ENCODE measurements around the gene DDIT4.
"Not testable (repeated sequence)": the region's sequence is repeated elsewhere in the genome, so short reads cannot be mapped to it uniquely, and the experiment has no call there.

DDIT4 gene

DNA sequence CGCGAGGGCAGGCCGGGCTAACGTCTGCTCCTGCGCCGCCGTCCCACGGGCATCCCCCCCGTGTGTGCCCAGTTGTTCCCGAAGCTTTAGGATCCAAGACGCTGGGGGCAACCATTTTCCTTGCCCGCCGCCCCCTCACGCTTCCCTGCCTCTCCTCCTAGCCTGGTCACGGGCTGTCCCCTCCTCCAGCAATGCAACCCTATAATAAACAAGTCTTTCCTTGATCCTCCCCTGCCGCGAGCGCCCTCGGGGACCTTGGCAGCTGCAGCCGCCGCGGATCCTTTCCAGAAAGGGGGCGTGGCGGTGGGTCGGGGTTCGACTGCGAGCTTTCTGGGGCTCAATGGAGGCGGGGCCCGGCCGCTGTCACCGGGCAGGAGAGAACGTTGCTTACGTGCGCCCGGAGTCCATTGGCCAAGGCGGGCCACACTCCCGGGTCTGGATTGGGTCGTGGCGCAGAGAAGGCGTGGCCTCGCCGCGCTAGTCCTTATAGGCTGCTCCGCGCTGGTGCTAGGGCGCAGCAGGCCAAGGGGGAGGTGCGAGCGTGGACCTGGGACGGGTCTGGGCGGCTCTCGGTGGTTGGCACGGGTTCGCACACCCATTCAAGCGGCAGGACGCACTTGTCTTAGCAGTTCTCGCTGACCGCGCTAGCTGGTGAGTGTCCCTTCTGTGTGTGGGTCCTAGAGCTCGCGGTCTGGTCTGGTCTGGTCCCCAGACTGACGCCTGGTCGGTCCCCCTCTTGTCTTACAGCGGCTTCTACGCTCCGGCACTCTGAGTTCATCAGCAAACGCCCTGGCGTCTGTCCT, at the start of gene DDIT4:
DDIT4 (plus strand) TSS at position 515 of the 803 bp plus-strand sequence. CDS start 293 bp downstream, outside the sequence.
- TF ChIP-seq CTCF (IDR thresholded peaks at IDR 0.05; ENCODE audit: insufficient read depth, low read depth, low read length, missing control alignments), result no peak
- peak within 1 kb of the TSS; percentile 96 for H3K4me3 ChIP-seq (ENCODE audit: low read length)
- peak; percentile 99 for DNase-seq (ENCODE audit: low read depth)

DNA sequence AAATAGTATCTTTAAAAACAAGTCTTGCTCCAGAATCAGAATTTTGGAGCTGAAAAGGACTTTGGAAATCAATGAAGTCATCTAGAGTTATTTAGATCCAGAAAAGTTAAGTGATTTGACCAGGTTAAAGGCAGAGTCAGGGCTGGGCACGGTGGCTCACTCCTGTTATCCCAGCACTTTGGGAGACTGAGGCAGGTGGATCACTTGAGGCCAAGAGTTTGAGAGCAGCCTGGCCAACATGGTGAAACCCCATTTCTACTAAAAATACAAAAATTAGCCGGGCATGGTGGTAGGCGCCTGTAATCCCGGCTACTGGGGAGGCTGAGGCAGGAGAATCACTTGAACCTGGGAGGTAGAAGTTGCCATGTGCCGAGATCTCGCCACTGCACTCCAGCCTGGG, 49.5 kb upstream of the DDIT4 start:
- not testable (repeated sequence) for DNase-seq (ENCODE audit: low read depth); H3K4me3 ChIP-seq (ENCODE audit: low read length)

DNA sequence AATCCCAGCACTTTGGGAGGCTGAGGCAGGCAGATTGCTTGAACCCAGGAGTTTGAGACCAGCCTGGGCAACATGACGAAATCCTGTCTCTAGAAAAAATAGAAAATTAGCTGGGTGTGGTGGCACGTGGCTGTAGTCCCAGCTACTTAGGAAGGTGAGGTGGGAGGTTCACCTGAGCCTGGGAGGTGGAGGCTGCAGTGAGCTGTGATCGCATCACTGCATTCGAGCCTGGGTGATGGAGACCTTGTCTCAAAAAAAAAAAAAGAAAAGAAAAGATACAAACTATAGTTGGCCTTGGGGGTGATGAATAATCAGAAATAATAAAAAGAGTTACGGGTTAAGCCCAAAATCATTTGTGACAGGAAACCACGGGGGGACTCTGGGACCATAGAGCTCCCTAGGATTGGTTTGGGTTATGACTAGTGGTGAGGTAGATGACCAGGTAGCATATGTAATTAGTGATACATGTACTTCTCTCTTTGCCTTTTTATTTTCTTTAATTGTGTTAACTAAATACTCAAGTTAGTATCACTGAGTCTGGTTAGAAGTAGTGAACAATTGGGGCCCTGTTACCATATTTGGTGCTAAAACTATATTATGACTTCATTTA, 47.2 kb upstream of the DDIT4 start:
- TF ChIP-seq CTCF (IDR thresholded peaks at IDR 0.05; ENCODE audit: insufficient read depth, low read depth, low read length, missing control alignments), result no peak
- H3K4me3 ChIP-seq (ENCODE audit: low read length), result no peak overlapping the region
- no peak for DNase-seq (ENCODE audit: low read depth)

GRCh38 chr10:72227826-72228225, 45.9 kb upstream of the DDIT4 start:
- no peak for TF ChIP-seq CTCF (IDR thresholded peaks at IDR 0.05; ENCODE audit: insufficient read depth, low read depth, low read length, missing control alignments)
- DNase-seq (ENCODE audit: low read depth), result no peak
- H3K4me3 ChIP-seq (ENCODE audit: low read length), result no peak overlapping the region

GRCh38 chr10:72228318-72228751, 45.4 kb upstream of the DDIT4 start:
- no peak for DNase-seq (ENCODE audit: low read depth)
- TF ChIP-seq CTCF (IDR thresholded peaks at IDR 0.05; ENCODE audit: insufficient read depth, low read depth, low read length, missing control alignments), result no peak
- H3K4me3 ChIP-seq (ENCODE audit: low read length), result no peak overlapping the region

DNA sequence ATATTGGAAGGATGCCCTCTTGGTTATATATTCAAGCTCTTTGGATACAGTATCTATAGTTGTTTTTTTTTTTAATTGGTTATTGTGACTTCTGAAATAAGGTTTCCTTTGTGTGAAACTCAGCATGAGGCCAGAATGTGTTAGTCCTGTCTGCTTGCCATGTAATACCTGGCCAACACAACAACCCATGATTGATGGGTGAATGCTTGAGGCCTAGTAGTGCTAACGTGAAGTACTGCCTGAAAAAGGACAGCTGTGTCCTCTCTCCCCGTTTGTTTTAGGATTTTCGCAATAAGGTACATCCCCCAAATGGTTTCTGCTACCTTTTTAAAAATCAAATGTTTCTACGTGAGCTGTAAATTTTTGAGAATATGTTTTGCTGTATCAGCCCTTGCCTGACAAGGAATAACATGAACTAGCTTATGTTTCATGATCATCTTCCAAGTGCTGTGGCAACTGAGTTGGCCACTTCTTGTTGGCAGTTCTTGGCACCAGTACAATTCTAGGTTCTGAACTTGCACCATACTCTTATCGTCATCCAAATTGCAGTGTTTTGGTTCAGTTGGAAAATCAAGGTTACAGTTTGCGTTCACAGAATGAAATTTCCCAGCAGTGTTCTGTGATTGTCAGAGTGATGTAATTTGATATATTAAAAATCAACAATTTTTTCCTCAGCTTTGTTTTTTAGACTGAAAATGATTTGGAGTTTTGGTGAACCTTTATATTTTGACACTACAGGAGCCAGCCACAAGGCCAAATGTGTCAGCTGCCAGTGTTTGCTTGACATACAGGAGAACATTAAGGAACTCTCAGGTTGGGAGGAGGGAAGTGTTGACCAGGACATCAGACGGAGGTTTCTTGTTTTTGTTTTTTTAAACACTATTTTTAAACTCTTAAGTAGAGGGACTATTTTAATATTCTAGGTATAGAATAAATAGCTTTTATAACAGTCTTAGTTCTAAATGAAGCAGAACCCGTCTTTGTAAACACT, 44.2 kb upstream of the DDIT4 start:
- no peak for TF ChIP-seq CTCF (IDR thresholded peaks at IDR 0.05; ENCODE audit: insufficient read depth, low read depth, low read length, missing control alignments)
- H3K4me3 ChIP-seq (ENCODE audit: low read length), result no peak overlapping the region
- peak; percentile 14 for DNase-seq (ENCODE audit: low read depth)

DNA sequence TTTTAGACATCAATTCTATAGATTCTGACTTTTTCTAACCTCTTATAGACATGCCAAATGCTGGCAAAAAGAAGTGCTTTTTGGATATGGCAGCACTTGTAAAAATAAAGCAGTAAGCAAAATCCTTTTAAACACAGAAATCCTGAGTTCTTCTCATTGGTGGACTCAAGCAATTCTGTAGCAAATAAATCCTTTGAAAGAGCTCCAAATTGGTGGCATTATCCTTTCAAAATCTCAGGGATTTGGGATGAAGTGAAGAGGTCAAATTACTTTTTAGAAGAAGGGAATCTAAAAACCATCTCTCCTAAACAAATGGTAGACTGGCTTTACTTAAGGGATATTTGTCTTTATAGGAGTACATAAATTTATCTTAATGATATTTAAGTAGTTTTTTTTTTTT, 40.1 kb upstream of the DDIT4 start:
- H3K4me3 ChIP-seq (ENCODE audit: low read length), result no peak overlapping the region
- no peak for DNase-seq (ENCODE audit: low read depth)
- TF ChIP-seq CTCF (IDR thresholded peaks at IDR 0.05; ENCODE audit: insufficient read depth, low read depth, low read length, missing control alignments), result no peak
